Neural cell (in vitro differentiated cells): ENCODE results near the gene DNASE1L2.

Experiments
- EP300 ChIP-seq: fragments of 450-650 bp; conservative IDR thresholded peaks from 2 replicates; pipeline ENCODE4 v1.6.1; 2014; ENCODE audit warnings: antibody characterized with exemption, mild to moderate bottlenecking, moderate library complexity; ENCODE audit not compliant: poor library complexity, severe bottlenecking
- EZH2 ChIP-seq: fragments of 200-600, 300-800 bp; shearing (Covaris generic), sonication (generic); IDR thresholded peaks from 2 replicates; pipeline ENCODE4 v1.6.1; 2014; ENCODE audit warnings: antibody characterized with exemption, low read length, borderline replicate concordance, mild to moderate bottlenecking; ENCODE audit not compliant: insufficient read depth, poor library complexity, severe bottlenecking
- MXI1 ChIP-seq: fragments of 450-650 bp; conservative IDR thresholded peaks from 2 replicates; pipeline ENCODE4 v1.6.1; 2014; ENCODE audit warnings: antibody characterized with exemption, mild to moderate bottlenecking; ENCODE audit not compliant: poor library complexity, severe bottlenecking
- POLR2AphosphoS5 ChIP-seq: IDR thresholded peaks from 2 replicates; pipeline ENCODE4 v1.6.1; 2012
- RAD21 ChIP-seq: fragments of 450-650 bp; conservative IDR thresholded peaks from 2 replicates; pipeline ENCODE4 v1.6.1; 2014; ENCODE audit warnings: antibody characterized with exemption, mild to moderate bottlenecking, moderate library complexity
- SMC3 ChIP-seq: fragments of 450-650 bp; conservative IDR thresholded peaks from 2 replicates; pipeline ENCODE4 v1.6.1; 2014; ENCODE audit warnings: antibody characterized with exemption, mild to moderate bottlenecking, moderate library complexity; ENCODE audit not compliant: poor library complexity
- TAF1 ChIP-seq: IDR thresholded peaks from 2 replicates; pipeline ENCODE4 v1.6.1; 2012; ENCODE audit warnings: low read depth
- TF ChIP-seq, protein P1 (sequence below): fragments of 450-650 bp; IDR thresholded peaks from 2 replicates; pipeline ENCODE4 v1.5.1; 2014; ENCODE audit warnings: antibody characterized with exemption, mild to moderate bottlenecking, moderate library complexity; ENCODE audit not compliant: poor library complexity, severe bottlenecking
- TF ChIP-seq, protein P2 (sequence below): IDR thresholded peaks from 2 replicates; pipeline ENCODE4 v1.6.1; 2012; ENCODE audit warnings: borderline replicate concordance

DNA sequence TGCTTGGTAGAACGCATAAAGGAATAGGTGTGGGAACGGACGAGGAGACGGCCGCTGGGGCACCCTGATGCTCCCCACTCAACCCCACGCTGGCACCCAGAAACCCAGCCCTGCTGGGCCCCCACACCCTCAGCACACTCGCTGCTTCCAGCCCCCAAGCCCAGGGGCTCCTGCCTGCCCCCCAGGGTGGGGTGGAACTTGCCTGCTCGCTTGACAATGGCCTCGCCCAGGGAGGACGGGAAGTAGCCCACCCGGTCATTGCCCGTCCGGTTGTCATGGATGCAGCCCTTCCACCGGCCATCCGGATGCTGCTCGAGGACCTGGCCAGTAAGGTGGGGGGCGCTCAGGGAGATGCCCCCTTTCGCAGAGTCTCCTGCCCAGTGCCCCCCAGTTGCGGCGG is 49.7 kb upstream of the DNASE1L2 start:
- TF ChIP-seq EZH2: no peak
- TF ChIP-seq, protein P1, sequence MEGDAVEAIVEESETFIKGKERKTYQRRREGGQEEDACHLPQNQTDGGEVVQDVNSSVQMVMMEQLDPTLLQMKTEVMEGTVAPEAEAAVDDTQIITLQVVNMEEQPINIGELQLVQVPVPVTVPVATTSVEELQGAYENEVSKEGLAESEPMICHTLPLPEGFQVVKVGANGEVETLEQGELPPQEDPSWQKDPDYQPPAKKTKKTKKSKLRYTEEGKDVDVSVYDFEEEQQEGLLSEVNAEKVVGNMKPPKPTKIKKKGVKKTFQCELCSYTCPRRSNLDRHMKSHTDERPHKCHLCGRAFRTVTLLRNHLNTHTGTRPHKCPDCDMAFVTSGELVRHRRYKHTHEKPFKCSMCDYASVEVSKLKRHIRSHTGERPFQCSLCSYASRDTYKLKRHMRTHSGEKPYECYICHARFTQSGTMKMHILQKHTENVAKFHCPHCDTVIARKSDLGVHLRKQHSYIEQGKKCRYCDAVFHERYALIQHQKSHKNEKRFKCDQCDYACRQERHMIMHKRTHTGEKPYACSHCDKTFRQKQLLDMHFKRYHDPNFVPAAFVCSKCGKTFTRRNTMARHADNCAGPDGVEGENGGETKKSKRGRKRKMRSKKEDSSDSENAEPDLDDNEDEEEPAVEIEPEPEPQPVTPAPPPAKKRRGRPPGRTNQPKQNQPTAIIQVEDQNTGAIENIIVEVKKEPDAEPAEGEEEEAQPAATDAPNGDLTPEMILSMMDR: no peak
- no peak for TF ChIP-seq EP300
- no peak for TF ChIP-seq MXI1
- no peak for TF ChIP-seq RAD21
- TF ChIP-seq TAF1: no peak
- no peak for TF ChIP-seq SMC3
- no peak for TF ChIP-seq POLR2AphosphoS5
- TF ChIP-seq, protein P2, sequence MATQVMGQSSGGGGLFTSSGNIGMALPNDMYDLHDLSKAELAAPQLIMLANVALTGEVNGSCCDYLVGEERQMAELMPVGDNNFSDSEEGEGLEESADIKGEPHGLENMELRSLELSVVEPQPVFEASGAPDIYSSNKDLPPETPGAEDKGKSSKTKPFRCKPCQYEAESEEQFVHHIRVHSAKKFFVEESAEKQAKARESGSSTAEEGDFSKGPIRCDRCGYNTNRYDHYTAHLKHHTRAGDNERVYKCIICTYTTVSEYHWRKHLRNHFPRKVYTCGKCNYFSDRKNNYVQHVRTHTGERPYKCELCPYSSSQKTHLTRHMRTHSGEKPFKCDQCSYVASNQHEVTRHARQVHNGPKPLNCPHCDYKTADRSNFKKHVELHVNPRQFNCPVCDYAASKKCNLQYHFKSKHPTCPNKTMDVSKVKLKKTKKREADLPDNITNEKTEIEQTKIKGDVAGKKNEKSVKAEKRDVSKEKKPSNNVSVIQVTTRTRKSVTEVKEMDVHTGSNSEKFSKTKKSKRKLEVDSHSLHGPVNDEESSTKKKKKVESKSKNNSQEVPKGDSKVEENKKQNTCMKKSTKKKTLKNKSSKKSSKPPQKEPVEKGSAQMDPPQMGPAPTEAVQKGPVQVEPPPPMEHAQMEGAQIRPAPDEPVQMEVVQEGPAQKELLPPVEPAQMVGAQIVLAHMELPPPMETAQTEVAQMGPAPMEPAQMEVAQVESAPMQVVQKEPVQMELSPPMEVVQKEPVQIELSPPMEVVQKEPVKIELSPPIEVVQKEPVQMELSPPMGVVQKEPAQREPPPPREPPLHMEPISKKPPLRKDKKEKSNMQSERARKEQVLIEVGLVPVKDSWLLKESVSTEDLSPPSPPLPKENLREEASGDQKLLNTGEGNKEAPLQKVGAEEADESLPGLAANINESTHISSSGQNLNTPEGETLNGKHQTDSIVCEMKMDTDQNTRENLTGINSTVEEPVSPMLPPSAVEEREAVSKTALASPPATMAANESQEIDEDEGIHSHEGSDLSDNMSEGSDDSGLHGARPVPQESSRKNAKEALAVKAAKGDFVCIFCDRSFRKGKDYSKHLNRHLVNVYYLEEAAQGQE: no peak
